GM18502 (cell line): ENCODE measurements around the gene CNOT4.
"Not testable (repeated sequence)": the region's sequence is repeated elsewhere in the genome, so short reads cannot be mapped to it uniquely, and the experiment has no call there.

Experiments used
- ATAC-seq: cut with Tn5 transposase; IDR thresholded peaks from one replicate; pipeline ENCODE4 v1.9.1; 2021; ENCODE audit warnings: mild to moderate bottlenecking; ENCODE audit not compliant: unreplicated experiment, poor library complexity

The CNOT4 gene

GRCh38 chr7:135517060-135517459 lies 7.2 kb upstream of the CNOT4 start:
- ATAC-seq = no peak

- no peak for ATAC-seq
These were observed 5.0 kb upstream of the CNOT4 start for GRCh38 chr7:135514856-135515255.

GRCh38 chr7:135512135-135512887 lies 2.4 kb upstream of the CNOT4 start:
- ATAC-seq = peak; percentile 38

GRCh38 chr7:135510592-135511183 lies 786 bp upstream of the CNOT4 start:
- ATAC-seq = no peak

GRCh38 chr7:135509589-135509838 lies 388 bp downstream of the CNOT4 start:
- no peak for ATAC-seq

GRCh38 chr7:135508883-135509588 lies 866 bp downstream of the CNOT4 start:
- ATAC-seq = peak; percentile 28

GRCh38 chr7:135501402-135501801 lies 8.5 kb downstream of the CNOT4 start:
- no peak for ATAC-seq

GRCh38 chr7:135499818-135500217 lies 10.1 kb downstream of the CNOT4 start:
- ATAC-seq = no peak

- ATAC-seq = not testable (repeated sequence)
These were observed 12.7 kb downstream of the CNOT4 start for GRCh38 chr7:135497161-135497560.

- no peak for ATAC-seq
These were observed 16.5 kb downstream of the CNOT4 start for GRCh38 chr7:135493362-135493761.

- no peak for ATAC-seq
These were observed 17.8 kb downstream of the CNOT4 start for GRCh38 chr7:135492151-135492550.

- ATAC-seq = no peak
These were observed 19.1 kb downstream of the CNOT4 start for GRCh38 chr7:135490783-135491182.

- no peak for ATAC-seq
These were observed 20.1 kb downstream of the CNOT4 start for GRCh38 chr7:135489791-135490190.

GRCh38 chr7:135486261-135486920 lies 23.5 kb downstream of the CNOT4 start:
- no peak for ATAC-seq

GRCh38 chr7:135481598-135481979 lies 28.3 kb downstream of the CNOT4 start:
- no peak for ATAC-seq

- ATAC-seq = no peak
These were observed 28.8 kb downstream of the CNOT4 start for GRCh38 chr7:135480966-135481597.

- no peak for ATAC-seq
These were observed 34.4 kb downstream of the CNOT4 start for GRCh38 chr7:135475521-135475920.

GRCh38 chr7:135469705-135470104 lies 40.2 kb downstream of the CNOT4 start:
- ATAC-seq = not testable (repeated sequence)

GRCh38 chr7:135467207-135467711 lies 42.6 kb downstream of the CNOT4 start:
- peak; percentile 47 for ATAC-seq

- peak; percentile 20 for ATAC-seq
These were observed 43.3 kb downstream of the CNOT4 start for GRCh38 chr7:135466442-135467206.
